ENCODE results near the gene RXFP4. TPM values are rescaled to one million over a fixed set of nuclear protein-coding genes. Genes with fewer than 3 reads are reported as not detected.

Gene RXFP4
- total and polyA plus RNA-seq, 9 of the 15 experiments (the other 6 are each of a cell fraction or from before 2014, with no cell fraction given) = 0.64 TPM; not detected in 8

- TF ChIP-seq E4F1 (CRISPR knock-in tag; IDR thresholded peaks at IDR 0.05; ENCODE audit: borderline replicate concordance) = no peak
- TF ChIP-seq, protein P1, sequence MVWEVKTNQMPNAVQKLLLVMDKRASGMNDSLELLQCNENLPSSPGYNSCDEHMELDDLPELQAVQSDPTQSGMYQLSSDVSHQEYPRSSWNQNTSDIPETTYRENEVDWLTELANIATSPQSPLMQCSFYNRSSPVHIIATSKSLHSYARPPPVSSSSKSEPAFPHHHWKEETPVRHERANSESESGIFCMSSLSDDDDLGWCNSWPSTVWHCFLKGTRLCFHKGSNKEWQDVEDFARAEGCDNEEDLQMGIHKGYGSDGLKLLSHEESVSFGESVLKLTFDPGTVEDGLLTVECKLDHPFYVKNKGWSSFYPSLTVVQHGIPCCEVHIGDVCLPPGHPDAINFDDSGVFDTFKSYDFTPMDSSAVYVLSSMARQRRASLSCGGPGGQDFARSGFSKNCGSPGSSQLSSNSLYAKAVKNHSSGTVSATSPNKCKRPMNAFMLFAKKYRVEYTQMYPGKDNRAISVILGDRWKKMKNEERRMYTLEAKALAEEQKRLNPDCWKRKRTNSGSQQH (CRISPR knock-in tag; IDR thresholded peaks at IDR 0.05) = no peak
- no peak for TF ChIP-seq CREBBP (IDR thresholded peaks at IDR 0.05; ENCODE audit: low read depth, low read length)
- TF ChIP-seq CREM (IDR thresholded peaks at IDR 0.05; ENCODE audit: low read depth) = no peak
- no peak for TF ChIP-seq CBX1 (IDR thresholded peaks at IDR 0.05; ENCODE audit: low read depth)
- TF ChIP-seq TFE3 (CRISPR knock-in tag; IDR thresholded peaks at IDR 0.05) = no peak
Measured at GRCh38 chr1:155966750-155967149, 25.3 kb downstream of the RXFP4 start (continued).
